Epithelial cell of proximal tubule (primary cell): ENCODE measurements around the gene AKAP13. TPM values are rescaled to one million over a fixed set of nuclear protein-coding genes. Genes with fewer than 3 reads are reported as not detected.

ENCODE experiments used
- DNase-seq: peaks from one replicate; pipeline ENCODE4 v3.0.0-alpha.2; 2011; ENCODE audit warnings: low read depth
- H3K4me3 ChIP-seq: 2 replicates; pipeline ENCODE4 v1.5.1; 2011; ENCODE audit warnings: low read depth, mild to moderate bottlenecking, low read length
- CTCF ChIP-seq: conservative IDR thresholded peaks from 2 replicates; pipeline ENCODE4 v1.5.1; 2012; ENCODE audit warnings: low read depth, mild to moderate bottlenecking, low read length
- total RNA-seq: library from RNA; depleted of rRNA; stranded (reverse); fragments of >200 nt; gene quantifications from 2 replicates; pipeline ENCODE4 v1.2.3, GENCODE V29; 2015

AKAP13 gene
- total RNA-seq, 1 donor from 2014 or later = 40.9 TPM

- DNase-seq = no peak
- H3K4me3 ChIP-seq = no peak overlapping the region
- no peak for TF ChIP-seq CTCF
Measured at GRCh38 chr15:85541744-85542143, 161.3 kb downstream of the AKAP13 start.

GRCh38 chr15:85542488-85542887 lies 162.1 kb downstream of the AKAP13 start:
- H3K4me3 ChIP-seq = no peak overlapping the region
- DNase-seq = no peak
- no peak for TF ChIP-seq CTCF

GRCh38 chr15:85542895-85543331 lies 162.5 kb downstream of the AKAP13 start:
- no peak for TF ChIP-seq CTCF
- H3K4me3 ChIP-seq = no peak overlapping the region
- no peak for DNase-seq

GRCh38 chr15:85543741-85544155 lies 163.3 kb downstream of the AKAP13 start:
- H3K4me3 ChIP-seq = no peak overlapping the region
- no peak for DNase-seq
- no peak for TF ChIP-seq CTCF

- H3K4me3 ChIP-seq = no peak overlapping the region
- no peak for TF ChIP-seq CTCF
- no peak for DNase-seq
Measured at GRCh38 chr15:85545185-85545584, 164.8 kb downstream of the AKAP13 start.

- DNase-seq = no peak
- H3K4me3 ChIP-seq = no peak overlapping the region
- no peak for TF ChIP-seq CTCF
Measured at GRCh38 chr15:85545752-85546151, 165.3 kb downstream of the AKAP13 start.

- TF ChIP-seq CTCF = no peak
Measured at GRCh38 chr15:85547386-85547785, 167.0 kb downstream of the AKAP13 start.

More at GRCh38 chr15:85547386-85547785, 167.0 kb downstream of the AKAP13 start:
- no peak for DNase-seq
- H3K4me3 ChIP-seq = no peak overlapping the region
